HG03575 (cell line): Measurements from ENCODE around the gene SERPINB4.
"Not testable (repeated sequence)": the region's sequence is repeated elsewhere in the genome, so short reads cannot be mapped to it uniquely, and the experiment has no call there.

Experiments
- ATAC-seq: cut with Tn5 transposase; IDR thresholded peaks from one replicate; pipeline ENCODE4 v1.9.1; 2021; ENCODE audit not compliant: unreplicated experiment, insufficient number of reproducible peaks, low FRiP score; ENCODE audit errors: extremely low read depth

SERPINB4 gene

DNA sequence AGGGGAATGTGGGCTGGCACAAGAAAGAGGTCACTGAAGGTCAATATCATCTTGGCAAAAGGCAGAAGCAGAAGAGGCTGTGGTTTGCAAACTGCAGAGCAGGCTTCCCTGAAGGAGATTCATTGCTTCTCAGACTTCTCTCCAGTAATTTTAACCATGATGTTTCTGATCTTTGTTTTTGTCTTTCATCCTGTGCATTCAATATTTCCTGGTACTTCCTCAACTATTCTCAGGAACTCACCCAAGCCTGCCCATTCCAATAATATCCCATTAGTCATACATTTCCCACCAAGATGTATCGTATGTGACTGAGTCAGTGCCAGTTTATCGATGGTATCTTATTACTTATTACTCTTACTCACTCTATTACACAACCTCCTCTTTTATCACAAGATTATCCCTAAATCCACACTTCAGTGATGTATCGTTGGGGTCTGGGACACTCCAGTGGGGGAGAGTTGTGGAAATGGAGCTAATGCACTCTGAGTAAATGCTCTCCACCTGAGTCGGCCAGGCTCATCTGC is 2.8 kb downstream of the SERPINB4 start:
- ATAC-seq = not testable (repeated sequence)

DNA sequence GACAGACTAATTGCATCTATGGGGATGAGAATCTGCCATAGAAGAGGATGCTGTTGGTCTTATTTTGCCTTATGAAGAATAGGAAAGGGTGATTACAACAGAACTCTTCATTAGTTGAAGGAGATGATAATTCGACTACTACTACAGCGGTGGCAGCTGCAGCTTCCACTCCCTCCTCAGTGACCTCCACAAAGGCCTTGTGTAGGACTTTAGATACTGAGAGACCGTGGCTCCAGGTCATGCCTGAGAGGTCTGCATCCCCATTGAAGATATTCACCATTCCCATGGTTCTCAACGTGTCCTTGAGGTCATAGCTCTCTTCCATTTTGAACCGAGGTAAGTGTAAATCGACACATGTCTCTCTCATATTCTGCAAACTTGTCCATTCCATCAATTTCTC is 6.4 kb downstream of the SERPINB4 start:
- no peak for ATAC-seq

DNA sequence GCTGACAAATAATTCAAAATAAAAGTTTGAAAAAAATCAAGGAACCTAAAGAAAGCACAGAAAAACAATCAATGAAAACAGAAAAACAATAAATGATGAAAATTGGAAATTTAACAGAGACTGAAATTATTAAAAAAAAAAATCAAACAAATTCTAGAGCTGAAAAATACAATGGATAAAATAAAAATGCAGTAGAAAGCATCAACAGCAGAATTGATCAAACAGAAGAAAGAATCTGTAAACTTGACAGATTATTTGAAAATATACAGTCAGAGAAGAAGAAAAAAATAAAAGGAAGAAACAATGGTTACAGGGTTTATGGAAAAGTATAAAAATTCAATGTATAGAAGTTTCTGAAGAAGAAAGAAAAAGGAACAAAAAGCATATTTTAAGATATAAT is 16.2 kb downstream of the SERPINB4 start:
- no peak for ATAC-seq

DNA sequence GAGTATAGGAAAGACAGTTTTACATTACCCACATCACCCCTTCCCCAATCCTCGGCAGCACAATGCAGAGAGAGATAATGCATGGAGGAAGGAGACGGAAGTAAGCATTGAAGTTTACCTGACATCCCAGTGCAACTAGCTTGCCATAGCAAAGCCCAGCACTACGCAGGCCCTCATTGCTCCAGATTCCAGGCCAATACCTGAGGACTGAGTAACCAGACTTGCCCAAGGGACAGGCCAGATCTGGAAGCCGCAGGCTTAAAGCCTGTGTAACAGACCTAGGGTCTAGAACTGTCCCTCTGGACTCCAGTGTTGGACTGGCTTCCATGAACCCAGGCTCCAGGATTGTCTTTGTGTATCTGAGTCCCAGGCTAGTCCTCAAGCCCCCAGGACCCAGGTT is 17.6 kb downstream of the SERPINB4 start:
- no peak for ATAC-seq

DNA sequence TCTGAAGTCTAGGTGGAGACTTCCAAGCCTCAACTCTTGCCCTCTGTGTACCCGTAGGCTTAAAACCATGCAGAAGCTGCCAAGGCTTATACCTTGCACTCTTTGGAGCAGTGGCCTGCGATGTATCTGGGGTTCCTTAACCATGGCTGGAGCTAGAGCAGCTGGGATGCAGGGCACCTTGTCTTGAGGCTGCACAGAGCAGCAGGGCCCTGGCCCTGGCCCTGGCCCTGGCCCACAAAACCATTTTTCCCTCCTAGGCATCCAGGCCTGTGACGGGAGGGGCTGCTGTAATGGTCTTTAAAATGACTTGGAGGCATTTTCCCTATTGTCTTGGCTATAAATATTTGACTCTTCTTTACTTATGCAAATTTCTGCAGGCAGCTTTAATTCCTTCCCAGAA is 19.2 kb downstream of the SERPINB4 start:
- ATAC-seq = no peak

DNA sequence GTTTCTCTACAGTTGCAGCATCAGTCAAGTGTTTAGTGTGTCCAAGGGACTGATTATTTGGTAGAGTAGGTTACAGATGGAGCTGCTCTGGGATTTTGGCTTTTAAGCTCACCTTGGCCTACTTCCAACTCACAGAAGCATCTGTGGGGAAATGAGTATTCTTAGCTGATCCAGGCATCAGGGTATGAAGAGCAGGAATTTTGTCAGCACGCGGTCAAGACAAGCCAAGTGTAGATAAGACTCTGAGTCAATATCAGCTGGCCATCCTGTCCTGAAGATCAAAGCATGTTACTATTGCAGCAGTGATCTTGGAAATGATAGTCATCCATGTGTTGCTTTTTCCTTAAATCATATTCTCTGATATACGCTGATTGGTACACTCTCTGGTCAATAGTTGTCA is 24.4 kb downstream of the SERPINB4 start:
- ATAC-seq = no peak

DNA sequence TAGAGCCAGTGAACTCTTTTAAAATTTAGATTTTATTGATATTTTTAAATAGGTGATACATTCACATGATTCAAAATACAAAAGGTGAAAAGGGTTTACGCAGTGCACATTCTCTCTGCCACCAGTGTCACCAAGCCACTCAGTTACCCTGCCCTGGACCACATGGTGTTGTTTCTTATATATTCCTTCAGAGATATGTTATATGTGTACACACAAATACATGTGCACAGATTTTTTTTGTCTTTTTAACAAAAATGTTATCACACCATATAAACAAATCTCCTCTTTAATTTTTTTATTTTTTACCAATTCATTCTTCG is 26.2 kb downstream of the SERPINB4 start:
- ATAC-seq = no peak

DNA sequence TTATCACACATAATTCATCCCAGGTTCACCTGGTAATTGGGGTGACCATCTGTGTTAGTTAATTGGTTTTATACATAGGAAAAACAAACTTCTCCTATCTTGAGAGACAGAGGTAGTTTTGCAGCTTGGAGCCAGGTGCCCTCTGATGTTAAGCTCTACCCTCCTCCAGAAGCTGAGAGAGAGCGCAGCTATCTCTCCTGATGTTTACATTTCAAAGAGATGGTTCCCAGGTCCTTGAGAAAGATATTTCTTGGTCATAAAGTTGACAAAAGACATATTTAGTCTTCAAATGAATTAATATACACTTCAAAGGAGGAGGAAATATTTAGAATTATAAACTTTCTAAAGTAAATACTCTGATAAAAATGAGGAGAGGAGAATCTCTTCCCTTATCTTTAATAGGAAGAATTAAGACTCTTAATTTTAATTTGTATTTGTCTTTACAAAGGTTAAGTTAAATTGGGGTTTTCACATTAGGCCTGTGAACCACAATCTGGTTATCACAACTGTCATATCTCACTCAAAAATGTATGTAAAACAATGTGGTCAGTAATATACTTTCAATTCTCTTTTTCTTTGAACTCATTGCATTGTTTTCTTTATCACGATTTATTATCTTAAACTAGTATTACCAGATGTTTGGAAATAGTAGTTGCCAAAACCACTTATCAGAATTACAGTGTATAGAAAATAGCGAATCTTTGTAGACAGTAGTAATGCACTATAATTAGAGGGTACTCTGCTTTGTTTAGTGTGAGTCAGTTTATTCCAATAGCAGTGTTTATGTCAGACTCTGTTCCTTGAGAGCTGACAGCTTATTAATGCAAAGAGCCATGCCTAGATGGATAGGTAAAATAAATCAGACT is 26.8 kb downstream of the SERPINB4 start:
- ATAC-seq = peak; percentile 70

DNA sequence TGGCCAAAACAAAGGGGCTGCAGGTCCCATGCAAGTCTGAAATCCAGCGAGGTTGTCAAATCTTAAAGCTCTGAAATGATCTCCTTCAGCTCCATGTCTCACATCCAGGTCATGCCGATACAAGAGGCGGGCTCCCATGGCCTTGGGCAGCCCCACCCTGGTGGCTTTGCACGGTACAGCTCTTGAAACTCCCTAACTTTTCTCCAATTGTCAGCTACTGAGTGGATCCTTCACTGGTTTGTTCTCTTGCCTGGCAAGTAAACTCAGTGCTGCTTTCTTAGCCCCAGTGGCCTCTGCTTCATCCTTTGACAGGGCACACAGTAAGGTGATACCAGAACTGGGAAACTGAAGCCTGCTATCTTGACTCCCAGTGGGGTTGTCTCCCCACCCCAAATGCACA is 30.6 kb downstream of the SERPINB4 start:
- no peak for ATAC-seq

DNA sequence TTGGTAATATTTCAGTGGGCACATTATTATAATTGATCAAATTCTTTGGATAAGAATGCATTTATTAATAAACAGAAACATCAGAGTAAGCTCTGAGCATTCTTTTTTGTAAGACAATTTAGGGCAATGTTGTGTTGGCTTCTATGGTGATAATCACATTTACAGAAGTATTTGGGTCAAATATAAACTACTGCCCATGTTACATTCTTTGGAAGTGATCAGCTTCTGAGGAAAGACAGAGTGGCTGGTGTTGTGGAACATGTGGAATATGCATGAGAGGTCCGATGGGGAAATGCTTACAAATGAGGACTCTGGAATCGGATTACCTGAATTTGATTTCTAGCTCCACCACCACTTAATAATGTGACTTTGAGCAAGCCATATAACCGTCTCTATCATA is 37.5 kb downstream of the SERPINB4 start:
- no peak for ATAC-seq

DNA sequence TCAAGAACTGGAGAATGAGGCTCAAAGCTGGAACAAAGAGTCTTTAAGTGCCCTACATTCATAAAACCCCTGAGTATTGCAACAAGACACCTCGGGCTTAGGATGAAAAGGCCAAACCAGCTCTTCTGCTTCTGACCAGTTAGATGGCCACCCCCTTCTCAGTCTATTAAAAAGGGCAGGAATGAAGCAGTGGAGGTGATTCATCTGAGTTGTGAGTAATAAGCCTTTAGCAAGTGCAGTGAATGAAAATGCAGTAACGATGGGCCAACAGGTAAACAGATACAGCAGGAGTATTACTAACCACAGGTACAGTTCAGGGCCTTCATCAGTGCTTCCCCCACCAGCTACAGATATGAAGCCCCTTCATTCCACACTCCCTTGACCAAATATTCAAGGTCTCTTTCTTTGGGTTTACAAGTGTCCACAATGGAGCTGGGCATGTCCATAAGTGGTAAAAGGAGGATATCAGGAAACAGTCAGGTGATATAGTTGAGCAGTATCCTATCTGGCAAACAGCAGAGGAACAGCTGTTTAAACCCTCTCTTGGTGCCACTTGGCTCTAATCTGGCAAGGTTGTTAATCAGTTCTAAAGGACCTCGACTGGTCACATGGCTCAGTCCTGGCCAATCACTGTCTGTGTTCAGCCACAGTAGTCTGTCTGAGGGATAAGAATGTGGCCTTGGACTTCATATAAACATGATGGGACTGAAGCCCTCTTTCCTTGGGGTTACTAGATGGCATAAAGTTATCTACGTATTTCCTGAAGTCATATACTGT is 39.1 kb downstream of the SERPINB4 start:
- ATAC-seq = no peak

DNA sequence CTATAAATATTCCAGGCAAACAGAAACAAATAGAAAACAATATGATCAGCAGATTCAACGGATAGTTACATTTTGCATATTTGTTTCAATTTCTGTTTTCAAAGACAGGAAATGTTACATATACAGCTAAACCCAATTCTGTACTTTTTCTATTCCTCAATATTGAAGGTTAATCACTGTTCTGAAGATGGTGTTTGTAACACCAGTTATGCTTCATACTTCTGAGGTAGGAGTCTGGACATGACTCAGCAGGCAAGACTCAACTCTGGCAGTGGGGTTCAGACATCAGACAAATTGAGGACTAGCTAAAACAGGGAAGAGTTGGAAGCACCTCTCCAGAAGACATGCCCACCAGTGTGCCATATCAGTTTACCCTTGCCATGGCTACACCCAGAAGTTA is 40.3 kb downstream of the SERPINB4 start:
- peak; percentile 97 for ATAC-seq

DNA sequence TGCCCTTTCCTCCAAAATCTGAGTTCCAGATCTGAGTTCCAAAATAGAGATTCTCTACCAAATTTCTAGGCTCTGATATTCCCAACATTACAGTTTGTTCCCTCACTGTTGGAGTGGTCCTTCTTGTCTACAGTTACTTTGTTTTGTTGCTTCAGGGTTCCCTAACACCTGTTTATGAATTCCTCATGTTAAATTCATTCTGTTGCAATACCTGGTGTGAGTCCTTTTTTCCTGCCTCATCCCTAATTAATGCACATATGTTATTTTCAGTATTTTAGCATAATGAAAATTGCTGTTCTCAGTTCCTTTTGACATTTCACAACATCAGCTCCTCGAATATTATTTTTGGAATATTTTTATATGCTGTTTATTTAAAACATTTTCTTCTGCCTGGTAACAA is 40.7 kb downstream of the SERPINB4 start:
- no peak for ATAC-seq

DNA sequence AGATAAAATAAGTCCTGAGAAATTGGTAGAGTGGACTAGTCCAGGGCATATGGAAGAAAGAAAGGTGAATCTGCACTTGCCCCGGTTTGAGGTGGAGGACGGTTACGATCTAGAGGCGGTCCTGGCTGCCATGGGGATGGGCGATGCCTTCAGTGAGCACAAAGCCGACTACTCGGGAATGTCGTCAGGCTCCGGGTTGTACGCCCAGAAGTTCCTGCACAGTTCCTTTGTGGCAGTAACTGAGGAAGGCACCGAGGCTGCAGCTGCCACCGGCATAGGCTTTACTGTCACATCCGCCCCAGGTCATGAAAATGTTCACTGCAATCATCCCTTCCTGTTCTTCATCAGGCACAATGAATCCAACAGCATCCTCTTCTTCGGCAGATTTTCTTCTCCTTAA is 47.1 kb downstream of the SERPINB4 start:
- ATAC-seq = no peak

DNA sequence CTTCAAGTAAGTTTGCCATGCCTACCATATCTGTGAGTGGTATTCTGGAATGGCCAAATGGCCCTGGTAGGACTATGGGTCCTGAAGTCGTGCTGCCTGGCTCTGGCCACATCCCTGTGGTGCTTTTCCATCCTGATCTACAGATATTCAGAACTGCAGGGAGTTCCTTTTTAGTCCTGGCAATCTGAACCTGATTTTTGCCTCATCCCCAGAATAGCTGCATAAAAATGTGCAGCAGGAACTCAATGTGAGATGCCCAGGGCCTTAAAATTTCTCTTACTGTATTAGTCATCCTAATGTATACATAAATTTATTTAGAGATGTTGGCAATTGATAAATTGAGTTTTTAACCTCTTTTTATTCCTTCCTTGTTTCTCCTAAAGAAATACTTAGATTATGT is 51.6 kb downstream of the SERPINB4 start:
- no peak for ATAC-seq

DNA sequence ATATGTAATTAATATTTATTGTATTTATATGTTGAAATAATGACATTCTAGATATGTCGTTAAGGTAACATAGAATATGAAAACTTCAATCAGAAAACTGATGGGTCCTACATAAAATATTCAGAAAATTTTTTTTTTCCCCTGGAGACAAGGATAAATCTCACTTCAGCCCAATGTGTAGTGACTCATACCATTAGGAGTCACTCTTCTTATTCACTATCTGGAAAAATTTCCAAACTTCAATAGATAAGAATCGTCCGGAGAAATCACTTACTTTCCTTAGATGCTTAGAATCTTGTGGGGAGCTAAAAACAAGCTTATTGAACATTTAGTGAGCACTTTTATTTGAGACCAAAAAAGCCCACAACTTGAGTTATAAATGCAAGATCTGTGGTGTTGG is 52.3 kb downstream of the SERPINB4 start:
- no peak for ATAC-seq

DNA sequence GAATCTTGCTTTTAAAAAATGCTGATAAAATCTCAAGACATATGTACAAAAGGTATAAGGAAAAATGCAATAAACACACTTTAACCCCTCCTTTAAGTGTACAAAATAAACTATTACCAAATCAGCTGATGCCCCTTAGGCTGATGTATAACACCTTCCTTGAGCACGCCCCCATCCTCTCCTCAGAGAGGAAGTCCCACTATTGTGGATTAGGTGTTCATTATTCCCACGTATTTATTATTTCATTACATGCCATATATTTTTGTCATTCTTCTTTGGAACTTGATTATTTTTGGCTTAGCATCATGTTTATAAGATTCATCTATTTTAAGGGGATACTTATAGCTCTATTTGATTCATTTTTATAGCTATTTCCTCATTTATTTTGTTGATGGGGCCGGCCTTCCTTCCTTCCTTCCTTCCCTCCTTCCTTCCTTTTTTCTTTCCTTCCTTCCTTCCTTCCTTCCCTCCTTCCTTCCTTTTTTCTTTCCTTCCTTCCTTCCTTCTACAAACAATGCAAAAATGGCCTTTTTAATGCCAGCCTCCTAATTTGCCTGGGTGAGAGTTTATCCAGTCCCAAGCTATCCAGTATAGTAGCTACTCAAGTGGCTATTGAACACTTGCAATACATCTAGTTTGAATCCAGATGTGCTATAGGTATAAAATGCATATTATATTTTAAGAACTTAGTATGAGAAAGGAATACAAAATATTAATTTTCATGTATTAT is 52.9 kb downstream of the SERPINB4 start:
- ATAC-seq = no peak

DNA sequence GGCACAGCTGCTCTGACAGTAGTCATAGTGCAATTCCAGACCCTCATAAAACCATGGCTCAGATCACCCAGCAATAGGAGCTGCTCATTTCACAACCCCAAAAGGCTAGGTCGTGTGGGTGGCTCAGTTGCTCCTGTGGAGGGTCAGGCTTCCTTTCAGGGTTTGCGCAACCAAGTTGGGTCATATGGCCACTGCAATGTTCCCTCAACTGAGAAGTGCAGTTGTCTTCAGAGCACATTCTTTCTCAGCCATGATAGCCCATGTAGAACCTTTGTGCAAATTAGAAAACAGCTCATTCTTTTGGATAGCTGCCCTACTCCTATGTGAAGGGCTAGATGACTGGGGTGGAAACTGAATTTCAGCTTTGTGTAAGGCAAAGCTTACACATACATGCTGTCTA is 53.7 kb downstream of the SERPINB4 start:
- ATAC-seq = no peak

DNA sequence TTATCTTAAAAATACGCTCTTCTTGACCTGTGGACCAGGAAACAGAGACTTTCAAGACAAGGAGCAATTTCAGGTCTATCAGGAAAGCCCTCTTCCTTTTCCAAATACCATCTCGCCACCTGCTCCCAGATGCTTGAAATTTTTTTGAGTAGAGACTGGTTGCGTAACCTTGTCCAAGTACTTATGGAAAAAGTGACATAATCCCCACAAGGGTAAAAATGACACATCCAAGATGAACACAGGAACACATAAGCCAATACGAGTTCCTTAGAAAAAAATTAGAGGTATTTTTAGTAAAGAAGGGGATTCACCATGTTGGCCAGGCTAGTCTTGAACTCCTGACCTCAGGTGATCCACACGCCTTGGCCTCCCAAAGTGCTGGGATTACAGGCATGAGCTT is 55.1 kb downstream of the SERPINB4 start:
- ATAC-seq = no peak
